ENCODE measurements around the gene PUS1. TPM values are rescaled to one million over a fixed set of nuclear protein-coding genes. Genes with fewer than 3 reads are reported as not detected.

PUS1 gene
- total RNA-seq, 1 donor from 2014 or later = 60.3 TPM

DNA sequence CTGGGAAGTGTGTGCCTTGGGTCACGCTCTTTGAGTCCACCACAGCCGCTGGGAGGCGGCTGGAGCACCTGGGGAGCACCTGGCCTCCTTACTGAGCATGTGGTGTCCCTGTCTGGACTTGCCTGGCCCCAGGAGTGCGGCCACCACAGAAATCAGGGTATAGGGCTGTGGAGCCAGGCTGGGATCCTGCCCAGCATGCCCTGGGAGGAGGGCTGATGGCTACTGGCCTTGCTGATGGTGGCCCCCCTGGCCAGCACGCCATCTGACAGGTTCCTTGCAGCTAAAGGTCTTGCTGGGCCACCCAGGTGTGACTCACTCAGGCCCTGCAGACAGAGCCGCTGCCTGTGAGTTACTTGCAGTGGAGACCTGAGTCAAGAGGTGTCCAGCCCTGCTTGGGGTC is 28.7 kb upstream of the PUS1 start:
- Mint-ChIP-seq H3K9me3 (no peaks in the 10 kb centered on the region), H3K4me3 (no peak overlapping the region), H3K27ac (no peak overlapping the region), H3K27me3 (no peaks in the 10 kb centered on the region), H3K36me3 (ENCODE audit: low read depth) (no peaks in the 10 kb centered on the region), H3K4me1 (peaks cover 19% of the 10 kb centered on the region)
- ChIA-PET POLR2A (interaction anchor here (0.7 kb wide), 1 partner anchor 1019 kb away, joined by 3 read pairs; no protein-coding TSS in a partner anchor), CTCF (no interaction called here)
- intact Hi-C loops (cut with micrococcal nuclease) = no loop called here
- TF ChIP-seq, protein P1, sequence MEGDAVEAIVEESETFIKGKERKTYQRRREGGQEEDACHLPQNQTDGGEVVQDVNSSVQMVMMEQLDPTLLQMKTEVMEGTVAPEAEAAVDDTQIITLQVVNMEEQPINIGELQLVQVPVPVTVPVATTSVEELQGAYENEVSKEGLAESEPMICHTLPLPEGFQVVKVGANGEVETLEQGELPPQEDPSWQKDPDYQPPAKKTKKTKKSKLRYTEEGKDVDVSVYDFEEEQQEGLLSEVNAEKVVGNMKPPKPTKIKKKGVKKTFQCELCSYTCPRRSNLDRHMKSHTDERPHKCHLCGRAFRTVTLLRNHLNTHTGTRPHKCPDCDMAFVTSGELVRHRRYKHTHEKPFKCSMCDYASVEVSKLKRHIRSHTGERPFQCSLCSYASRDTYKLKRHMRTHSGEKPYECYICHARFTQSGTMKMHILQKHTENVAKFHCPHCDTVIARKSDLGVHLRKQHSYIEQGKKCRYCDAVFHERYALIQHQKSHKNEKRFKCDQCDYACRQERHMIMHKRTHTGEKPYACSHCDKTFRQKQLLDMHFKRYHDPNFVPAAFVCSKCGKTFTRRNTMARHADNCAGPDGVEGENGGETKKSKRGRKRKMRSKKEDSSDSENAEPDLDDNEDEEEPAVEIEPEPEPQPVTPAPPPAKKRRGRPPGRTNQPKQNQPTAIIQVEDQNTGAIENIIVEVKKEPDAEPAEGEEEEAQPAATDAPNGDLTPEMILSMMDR (IDR thresholded peaks at IDR 0.05) = no peak
- DNase-seq (no peak), ATAC-seq (ENCODE audit: low read depth) (no peak)

DNA sequence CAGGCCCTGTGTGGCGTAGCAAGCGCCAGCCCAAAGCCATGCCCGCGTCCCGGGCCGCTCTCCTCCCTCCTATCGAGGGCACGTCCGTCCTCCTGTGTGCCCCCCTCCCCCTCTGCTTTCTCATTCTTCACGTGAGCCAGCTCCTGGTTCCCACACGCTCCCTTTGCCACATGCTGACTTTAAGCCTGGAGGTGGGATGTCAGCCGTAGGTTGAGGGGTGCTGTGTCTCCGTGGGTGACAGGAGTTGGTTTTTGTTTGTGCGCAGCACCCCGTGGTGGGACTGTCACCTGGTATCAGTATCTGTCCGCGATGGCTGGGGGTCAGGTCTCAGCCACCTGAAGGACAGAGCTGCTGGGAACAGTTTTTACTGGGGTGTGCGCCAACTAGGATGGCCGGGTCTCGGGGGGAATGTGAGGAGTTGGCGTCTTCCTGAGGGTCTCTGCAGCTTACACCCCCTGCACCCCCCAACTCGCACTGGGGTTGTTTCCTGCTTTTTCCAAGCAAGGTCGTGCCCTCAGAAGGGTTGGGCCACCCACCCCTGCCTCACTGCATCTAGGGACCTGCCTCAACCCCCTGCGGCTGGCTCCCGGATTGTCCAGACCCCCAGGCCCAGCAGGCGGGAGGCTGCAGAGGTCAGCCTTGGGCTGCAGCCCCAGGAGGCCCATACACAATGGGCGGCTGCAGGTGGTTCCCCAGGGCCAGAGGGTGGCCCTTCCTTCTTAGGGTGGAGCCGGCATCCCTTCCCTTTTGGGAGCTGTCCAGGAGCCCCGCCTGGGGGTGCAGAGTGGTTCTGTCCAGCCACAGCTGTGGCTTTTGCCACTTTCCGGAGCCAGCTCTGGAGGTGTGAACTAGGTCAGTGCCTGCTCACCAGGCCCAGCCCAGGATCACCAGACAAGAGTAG is 27.4 kb upstream of the PUS1 start:
- H3K27me3 Mint-ChIP-seq = no peaks in the 10 kb centered on the region
- H3K9me3 Mint-ChIP-seq = no peaks in the 10 kb centered on the region
- no peak overlapping the region for H3K27ac Mint-ChIP-seq
- TF ChIP-seq, protein P1 (IDR thresholded peaks at IDR 0.05) = no peak
- intact Hi-C loops (cut with micrococcal nuclease) = no loop called here
- no peak for ATAC-seq (ENCODE audit: low read depth)
- ChIA-PET POLR2A (no interaction called here), CTCF (no interaction called here)
- no peaks in the 10 kb centered on the region for H3K36me3 Mint-ChIP-seq (ENCODE audit: low read depth)
- no peak for DNase-seq
- H3K4me3 Mint-ChIP-seq = no peak overlapping the region
- H3K4me1 Mint-ChIP-seq = peaks cover 12% of the 10 kb centered on the region

DNA sequence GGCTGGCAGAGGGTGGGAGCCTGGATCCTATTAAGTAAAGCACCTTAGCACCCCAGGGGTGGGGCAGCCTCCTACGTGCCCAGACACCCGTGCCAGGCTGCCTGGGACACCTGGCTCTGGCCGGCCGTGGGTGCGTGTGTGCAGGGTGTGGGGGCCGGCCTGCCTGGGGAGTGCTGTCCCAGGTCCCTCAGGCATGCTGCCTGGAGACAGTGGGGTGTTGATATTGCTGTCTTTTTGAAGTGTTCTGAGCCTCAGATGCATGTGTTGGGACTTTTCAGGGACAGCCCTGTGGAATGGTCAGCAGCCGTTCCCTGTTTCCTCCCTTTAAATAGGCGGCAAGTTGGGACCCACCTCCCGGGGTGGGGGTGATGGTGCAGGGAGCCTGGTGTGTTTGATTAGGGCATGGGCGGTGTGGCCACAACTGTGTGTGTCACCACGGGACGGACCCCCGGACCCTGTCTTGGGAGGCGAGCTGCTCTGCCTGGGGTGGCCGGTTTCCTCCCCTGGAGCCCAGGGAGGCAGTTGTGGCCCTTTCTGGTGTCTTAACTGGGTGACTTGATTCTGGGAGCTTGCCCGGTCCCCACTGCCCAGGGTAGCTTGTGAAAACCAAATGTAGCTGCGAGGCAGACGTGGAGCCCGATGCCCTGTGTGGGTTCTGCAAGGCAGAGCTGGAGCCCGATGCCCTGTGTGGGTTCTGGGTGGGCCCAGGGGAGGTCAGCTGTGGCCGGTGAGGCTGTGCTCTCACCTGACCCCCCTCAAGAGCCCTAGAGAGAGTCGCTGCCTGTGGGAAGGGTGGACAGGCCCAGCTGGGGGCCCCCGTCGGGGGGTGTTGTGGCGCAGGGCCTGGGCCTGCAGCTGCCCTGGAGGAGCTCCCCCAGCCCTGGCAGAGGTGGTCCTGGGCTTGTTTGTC is 26.5 kb upstream of the PUS1 start:
- ATAC-seq (ENCODE audit: low read depth) = no peak
- no peak overlapping the region for H3K27ac Mint-ChIP-seq
- CTCF ChIA-PET = no interaction called here

DNA sequence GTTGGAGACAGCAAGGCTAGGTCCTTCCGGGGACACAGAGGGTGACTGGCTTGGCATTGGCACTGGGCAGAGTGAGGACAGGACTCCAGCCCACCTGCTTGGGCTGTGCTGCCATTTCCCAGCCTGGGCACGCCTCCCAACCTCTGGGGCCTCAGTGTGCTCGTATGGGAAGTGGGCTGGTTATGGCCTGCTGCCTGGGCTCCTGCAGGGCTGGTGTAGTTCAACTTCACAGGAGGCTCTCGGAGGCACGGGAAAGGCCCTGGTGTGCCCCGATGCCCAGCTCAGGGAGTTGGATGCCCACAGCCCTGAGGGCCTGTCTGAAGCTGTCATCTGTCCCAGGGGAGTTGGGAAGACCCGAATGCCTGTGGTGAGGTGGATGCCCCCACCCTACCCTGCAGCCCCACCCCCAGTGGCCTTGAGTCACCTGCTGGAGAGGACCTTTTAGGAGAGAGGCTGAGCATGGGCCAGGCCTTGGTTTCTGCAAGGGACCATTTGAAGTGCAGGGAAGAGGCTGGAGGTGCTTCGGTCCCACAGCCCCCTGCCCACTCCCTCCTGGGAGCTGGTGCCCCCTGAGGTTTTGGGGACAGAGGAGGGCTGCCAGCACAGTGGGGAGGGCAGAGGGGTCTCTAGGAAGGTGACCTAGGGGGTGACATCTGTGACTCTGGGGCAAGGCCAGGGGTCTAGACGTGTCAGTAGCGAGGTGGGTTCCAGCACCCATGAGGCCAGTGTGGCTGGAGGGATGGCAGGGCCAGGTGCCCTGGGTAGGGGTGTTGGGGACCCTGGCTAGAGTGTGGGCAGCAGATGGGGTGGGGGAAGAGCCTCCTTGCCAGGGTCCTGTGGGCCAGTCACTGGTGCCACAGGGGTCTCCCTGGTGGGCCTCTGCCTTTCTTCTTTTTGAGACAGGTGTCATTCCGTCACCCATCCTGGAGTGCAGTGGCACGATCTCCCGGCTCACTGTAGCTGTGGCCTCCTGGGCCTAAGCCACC is 25.5 kb upstream of the PUS1 start:
- H3K4me3 Mint-ChIP-seq = no peak overlapping the region
- ChIA-PET POLR2A (no interaction called here), CTCF (no interaction called here)
- no peak overlapping the region for H3K27ac Mint-ChIP-seq
- DNase-seq = no peak
- no peaks in the 10 kb centered on the region for H3K4me1 Mint-ChIP-seq
- H3K27me3 Mint-ChIP-seq = no peaks in the 10 kb centered on the region
- H3K36me3 Mint-ChIP-seq (ENCODE audit: low read depth) = peaks cover 2% of the 10 kb centered on the region
- no peak for ATAC-seq (ENCODE audit: low read depth)
- TF ChIP-seq, protein P1 (IDR thresholded peaks at IDR 0.05) = no peak
- H3K9me3 Mint-ChIP-seq = no peaks in the 10 kb centered on the region
- intact Hi-C loops (cut with micrococcal nuclease) = no loop called here

More for the DNA sequence above, 26.5 kb upstream of the PUS1 start:
- POLR2A ChIA-PET = no interaction called here
- peaks cover 4% of the 10 kb centered on the region for H3K4me1 Mint-ChIP-seq
- no peaks in the 10 kb centered on the region for H3K9me3 Mint-ChIP-seq
- intact Hi-C loops (cut with micrococcal nuclease) = no loop called here
- TF ChIP-seq, protein P1 (IDR thresholded peaks at IDR 0.05) = no peak
- peaks cover 1% of the 10 kb centered on the region for H3K36me3 Mint-ChIP-seq (ENCODE audit: low read depth)
- H3K4me3 Mint-ChIP-seq = no peak overlapping the region
- H3K27me3 Mint-ChIP-seq = no peaks in the 10 kb centered on the region
- no peak for DNase-seq
